ENCODE measurements around the gene WNT11. TPM values are rescaled to one million over a fixed set of nuclear protein-coding genes. Genes with fewer than 3 reads are reported as not detected.

The WNT11 gene
- total RNA-seq, 4 donors from 2014 or later: 27.7 to 56.2 (median 34.0) TPM

- TF ChIP-seq CTCF (IDR thresholded peaks at IDR 0.05; ENCODE audit: low read depth): no peak
These were observed 19.5 kb downstream of the WNT11 start for GRCh38 chr11:76186776-76187279.

- TF ChIP-seq CTCF (IDR thresholded peaks at IDR 0.05; ENCODE audit: low read depth): no peak
These were observed 20.3 kb downstream of the WNT11 start for GRCh38 chr11:76185931-76186401.

- no peak for TF ChIP-seq CTCF (IDR thresholded peaks at IDR 0.05; ENCODE audit: low read depth)
These were observed 20.8 kb downstream of the WNT11 start for GRCh38 chr11:76185511-76185910.

- no peak for TF ChIP-seq CTCF (IDR thresholded peaks at IDR 0.05; ENCODE audit: low read depth)
These were observed 21.7 kb downstream of the WNT11 start for GRCh38 chr11:76184551-76184993.

- no peak for TF ChIP-seq CTCF (IDR thresholded peaks at IDR 0.05; ENCODE audit: low read depth)
These were observed 24.9 kb downstream of the WNT11 start for GRCh38 chr11:76181371-76181770.

- TF ChIP-seq CTCF (IDR thresholded peaks at IDR 0.05; ENCODE audit: low read depth): no peak
These were observed 27.2 kb downstream of the WNT11 start for GRCh38 chr11:76179147-76179546.

- no peak for TF ChIP-seq CTCF (IDR thresholded peaks at IDR 0.05; ENCODE audit: low read depth)
These were observed 29.0 kb downstream of the WNT11 start for GRCh38 chr11:76177250-76177686.

Data from subcutaneous adipose tissue (tissue), 4 donors.